WTC11 (cell line): Measurements from ENCODE around the gene AQP2. TPM values are rescaled to one million over a fixed set of nuclear protein-coding genes. Genes with fewer than 3 reads are reported as not detected.

Experiments
- ATAC-seq: fragments of 200-7000 bp; cut with Tn5 transposase; 2 replicates; pipeline ENCODE4 v1.10.0; 2021; ENCODE audit warnings: mild to moderate bottlenecking, moderate library complexity
- CTCF ChIA-PET: fragments of 300-600 bp; sonication (Branson Sonifier 250); formaldehyde crosslinking; loops from one replicate; lab custom pipeline; 2021; ENCODE audit warnings: antibody characterized with exemption; lab: Charles Lee
- POLR2A ChIA-PET: fragments of 350-600 bp; sonication (Branson Sonifier 250); formaldehyde crosslinking; loops from one replicate; lab custom pipeline; 2021; ENCODE audit warnings: antibody characterized with exemption; lab: Charles Lee
- DNase-seq: peaks from one replicate; pipeline ENCODE4 v3.0.0; 2021; ENCODE audit warnings: low spot score
- H3K27ac Mint-ChIP-seq: 2 replicates; pipeline ENCODE4 v1.8.0; 2021; ENCODE audit warnings: mixed read lengths
- H3K27me3 Mint-ChIP-seq: 2 replicates; pipeline ENCODE4 v1.8.0; 2021; ENCODE audit warnings: low read depth, mild to moderate bottlenecking, moderate library complexity, mixed read lengths
- H3K36me3 Mint-ChIP-seq: 2 replicates; pipeline ENCODE4 v1.8.0; 2021; ENCODE audit warnings: mixed read lengths
- H3K4me1 Mint-ChIP-seq: 2 replicates; pipeline ENCODE4 v1.8.0; 2022; ENCODE audit warnings: mixed read lengths
- H3K4me3 Mint-ChIP-seq: 2 replicates; pipeline ENCODE4 v1.8.0; 2021; ENCODE audit warnings: mild to moderate bottlenecking, moderate library complexity, mixed read lengths
- H3K9me3 Mint-ChIP-seq: 2 replicates; pipeline ENCODE4 v1.8.0; 2021; ENCODE audit warnings: mixed read lengths
- CBFB ChIP-seq: sonication (generic); formaldehyde crosslinking; IDR thresholded peaks from 2 replicates; pipeline ENCODE4 v1.8.1; 2022; ENCODE audit warnings: mild to moderate bottlenecking, low read depth, missing genetic modification reagents
- CREM ChIP-seq: sonication (generic); formaldehyde crosslinking; IDR thresholded peaks from 2 replicates; pipeline ENCODE4 v1.8.1; 2022; ENCODE audit warnings: mild to moderate bottlenecking, missing genetic modification reagents, moderate library complexity
- ELF4 ChIP-seq: sonication (generic); formaldehyde crosslinking; IDR thresholded peaks from 2 replicates; pipeline ENCODE4 v1.8.1; 2022; ENCODE audit warnings: low read depth, mild to moderate bottlenecking, moderate library complexity, missing genetic modification reagents
- FOXP1 ChIP-seq: sonication (generic); formaldehyde crosslinking; IDR thresholded peaks from 2 replicates; pipeline ENCODE4 v1.8.0; 2022; ENCODE audit warnings: missing genetic modification reagents, mild to moderate bottlenecking, moderate library complexity, borderline replicate concordance
- IRF2 ChIP-seq: sonication (generic); formaldehyde crosslinking; IDR thresholded peaks from 2 replicates; pipeline ENCODE4 v1.8.0; 2022; ENCODE audit warnings: low read depth, missing genetic modification reagents, borderline replicate concordance
- OVOL2 ChIP-seq: fragments of 250-450 bp; sonication (Bioruptor Pico); IDR thresholded peaks from 2 replicates; pipeline ENCODE4 v1.9.0; 2021; ENCODE audit warnings: mild to moderate bottlenecking, borderline replicate concordance
- PRRX2 ChIP-seq: fragments of 250-450 bp; sonication (Bioruptor Pico); IDR thresholded peaks from 2 replicates; pipeline ENCODE4 v1.8.0; 2021; ENCODE audit warnings: mild to moderate bottlenecking
- SMAD3 ChIP-seq: sonication (generic); formaldehyde crosslinking; IDR thresholded peaks from 2 replicates; pipeline ENCODE4 v1.8.0; 2022; ENCODE audit warnings: missing genetic modification reagents, mild to moderate bottlenecking, borderline replicate concordance
- SP1 ChIP-seq: sonication (generic); formaldehyde crosslinking; conservative IDR thresholded peaks from 2 replicates; pipeline ENCODE4 v1.8.1; 2022; ENCODE audit warnings: missing genetic modification reagents
- TEAD4 ChIP-seq: sonication (generic); formaldehyde crosslinking; IDR thresholded peaks from 2 replicates; pipeline ENCODE4 v1.8.0; 2022; ENCODE audit warnings: mild to moderate bottlenecking, missing genetic modification reagents
- TP53 ChIP-seq: sonication (generic); formaldehyde crosslinking; IDR thresholded peaks from 2 replicates; pipeline ENCODE4 v1.8.1; 2023; ENCODE audit warnings: mild to moderate bottlenecking, missing genetic modification reagents
- ZBTB21 ChIP-seq: sonication (generic); formaldehyde crosslinking; IDR thresholded peaks from 2 replicates; pipeline ENCODE4 v1.8.1; 2023; ENCODE audit warnings: mild to moderate bottlenecking, missing genetic modification reagents, borderline replicate concordance
- ZNF138 ChIP-seq: sonication (generic); formaldehyde crosslinking; conservative IDR thresholded peaks from 2 replicates; pipeline ENCODE4 v1.8.1; 2022; ENCODE audit warnings: mild to moderate bottlenecking, moderate library complexity, missing genetic modification reagents
- ZNF232 ChIP-seq: sonication (generic); formaldehyde crosslinking; IDR thresholded peaks from 2 replicates; pipeline ENCODE4 v1.8.0; 2022; ENCODE audit warnings: mild to moderate bottlenecking, missing genetic modification reagents
- ZNF671 ChIP-seq: fragments of 250-450 bp; sonication (Bioruptor Pico); IDR thresholded peaks from 2 replicates; pipeline ENCODE4 v1.8.0; 2021; ENCODE audit warnings: mild to moderate bottlenecking
- total RNA-seq: library from RNA; stranded (reverse); gene quantifications from 3 replicates; pipeline ENCODE4 v1.2.3, GENCODE V29; 2021
- TF ChIP-seq, protein P1 (sequence below): sonication (generic); formaldehyde crosslinking; IDR thresholded peaks from 2 replicates; pipeline ENCODE4 v1.8.0; 2022; ENCODE audit warnings: mild to moderate bottlenecking, missing genetic modification reagents
- TF ChIP-seq, protein P2 (sequence below): sonication (generic); formaldehyde crosslinking; IDR thresholded peaks from 2 replicates; pipeline ENCODE4 v1.8.1; 2022; ENCODE audit warnings: low read depth, mild to moderate bottlenecking, moderate library complexity, missing genetic modification reagents, borderline replicate concordance
- TF ChIP-seq, protein P3 (sequence below): sonication (generic); formaldehyde crosslinking; IDR thresholded peaks from 2 replicates; pipeline ENCODE4 v1.8.1; 2023; ENCODE audit warnings: mild to moderate bottlenecking, moderate library complexity, missing genetic modification reagents
- TF ChIP-seq, protein P4 (sequence below): sonication (generic); formaldehyde crosslinking; IDR thresholded peaks from 2 replicates; pipeline ENCODE4 v1.8.0; 2022; ENCODE audit warnings: missing genetic modification reagents
- TF ChIP-seq, protein P5 (sequence below): sonication (generic); formaldehyde crosslinking; conservative IDR thresholded peaks from 2 replicates; pipeline ENCODE4 v1.8.1; 2022; ENCODE audit warnings: mild to moderate bottlenecking, missing genetic modification reagents
- TF ChIP-seq, protein P6 (sequence below): fragments of 250-450 bp; sonication (Bioruptor Pico); IDR thresholded peaks from 2 replicates; pipeline ENCODE4 v1.9.0; 2021; ENCODE audit warnings: moderate library complexity, mild to moderate bottlenecking, inconsistent platforms, borderline replicate concordance

The AQP2 gene
- total RNA-seq, 1 experiment from 2014 or later = not detected

DNA sequence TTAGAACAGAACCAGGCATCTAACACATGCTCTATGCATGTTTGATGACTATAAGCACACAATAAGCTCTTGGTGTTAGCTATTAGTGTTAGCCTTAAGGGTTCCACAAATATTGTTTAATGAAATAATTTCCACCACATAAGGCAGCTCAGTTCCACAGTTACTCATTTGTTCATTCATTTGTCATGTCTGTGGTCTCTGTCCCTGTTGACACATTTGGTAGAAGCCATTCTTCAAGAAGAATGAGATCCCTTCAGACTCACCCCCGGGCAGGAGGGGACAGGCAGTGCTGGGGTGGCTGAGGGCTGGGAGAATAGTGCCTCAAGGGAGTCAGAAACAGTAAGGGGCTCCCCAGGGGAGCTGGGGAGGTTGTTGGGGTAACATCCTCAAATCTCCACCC is 43.2 kb upstream of the AQP2 start (continued):
- TF ChIP-seq ZNF232 (CRISPR knock-in tag) = no peak
- no peak for TF ChIP-seq SMAD3
- no peak for TF ChIP-seq TEAD4 (CRISPR knock-in tag)
- no peak for TF ChIP-seq ZBTB21

DNA sequence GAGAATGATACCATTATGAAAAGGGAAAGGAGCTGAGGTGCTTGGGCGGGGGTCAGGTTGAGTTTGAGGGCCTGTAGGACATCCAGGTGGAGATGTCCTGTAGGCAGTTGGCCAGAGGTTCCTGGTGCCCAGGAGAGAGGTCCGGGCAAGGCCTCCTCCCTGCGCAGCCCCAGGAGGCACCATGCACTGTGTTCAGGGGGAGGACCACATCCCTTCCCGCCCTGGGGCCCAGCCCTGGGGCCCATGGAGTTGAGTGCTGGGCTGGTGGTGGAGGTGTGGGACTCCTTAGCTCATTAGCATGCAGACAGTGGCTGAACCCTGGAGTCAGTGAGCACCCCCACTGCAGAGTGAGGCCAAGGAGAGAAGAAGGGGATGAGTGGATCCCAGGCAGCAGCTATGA is 41.2 kb upstream of the AQP2 start:
- ChIA-PET POLR2A (no interaction called here), CTCF (interaction anchor here (0.7 to 2.2 kb wide), 11 partner anchors 9 to 70 kb away, joined by 3 to 28 read pairs (median 4); partner anchors contain the start of gene BCDIN3D)
- peaks cover 27% of the 10 kb centered on the region for H3K27me3 Mint-ChIP-seq
- peak; percentile 6; the same call in 1 of the 2 replicates for ATAC-seq
- H3K27ac Mint-ChIP-seq = no peak overlapping the region
- H3K36me3 Mint-ChIP-seq = no peaks in the 10 kb centered on the region
- peaks cover 35% of the 10 kb centered on the region for H3K4me1 Mint-ChIP-seq
- TF ChIP-seq CBFB (CRISPR knock-in tag) (no peak), SP1 (CRISPR knock-in tag) (no peak), PRRX2 (CRISPR knock-in tag) (no peak), TP53 (CRISPR knock-in tag) (no peak), ELF4 (CRISPR knock-in tag) (no peak), FOXP1 (CRISPR knock-in tag) (no peak), ZNF671 (CRISPR knock-in tag) (no peak), IRF2 (CRISPR knock-in tag) (no peak), CREM (CRISPR knock-in tag) (no peak), ZNF138 (no peak), OVOL2 (CRISPR knock-in tag) (no peak)
- TF ChIP-seq, protein P1, sequence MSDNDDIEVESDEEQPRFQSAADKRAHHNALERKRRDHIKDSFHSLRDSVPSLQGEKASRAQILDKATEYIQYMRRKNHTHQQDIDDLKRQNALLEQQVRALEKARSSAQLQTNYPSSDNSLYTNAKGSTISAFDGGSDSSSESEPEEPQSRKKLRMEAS (CRISPR knock-in tag) = no peak
- TF ChIP-seq, protein P2, sequence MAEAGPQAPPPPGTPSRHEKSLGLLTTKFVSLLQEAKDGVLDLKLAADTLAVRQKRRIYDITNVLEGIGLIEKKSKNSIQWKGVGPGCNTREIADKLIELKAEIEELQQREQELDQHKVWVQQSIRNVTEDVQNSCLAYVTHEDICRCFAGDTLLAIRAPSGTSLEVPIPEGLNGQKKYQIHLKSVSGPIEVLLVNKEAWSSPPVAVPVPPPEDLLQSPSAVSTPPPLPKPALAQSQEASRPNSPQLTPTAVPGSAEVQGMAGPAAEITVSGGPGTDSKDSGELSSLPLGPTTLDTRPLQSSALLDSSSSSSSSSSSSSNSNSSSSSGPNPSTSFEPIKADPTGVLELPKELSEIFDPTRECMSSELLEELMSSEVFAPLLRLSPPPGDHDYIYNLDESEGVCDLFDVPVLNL (CRISPR knock-in tag) = no peak
- TF ChIP-seq, protein P3, sequence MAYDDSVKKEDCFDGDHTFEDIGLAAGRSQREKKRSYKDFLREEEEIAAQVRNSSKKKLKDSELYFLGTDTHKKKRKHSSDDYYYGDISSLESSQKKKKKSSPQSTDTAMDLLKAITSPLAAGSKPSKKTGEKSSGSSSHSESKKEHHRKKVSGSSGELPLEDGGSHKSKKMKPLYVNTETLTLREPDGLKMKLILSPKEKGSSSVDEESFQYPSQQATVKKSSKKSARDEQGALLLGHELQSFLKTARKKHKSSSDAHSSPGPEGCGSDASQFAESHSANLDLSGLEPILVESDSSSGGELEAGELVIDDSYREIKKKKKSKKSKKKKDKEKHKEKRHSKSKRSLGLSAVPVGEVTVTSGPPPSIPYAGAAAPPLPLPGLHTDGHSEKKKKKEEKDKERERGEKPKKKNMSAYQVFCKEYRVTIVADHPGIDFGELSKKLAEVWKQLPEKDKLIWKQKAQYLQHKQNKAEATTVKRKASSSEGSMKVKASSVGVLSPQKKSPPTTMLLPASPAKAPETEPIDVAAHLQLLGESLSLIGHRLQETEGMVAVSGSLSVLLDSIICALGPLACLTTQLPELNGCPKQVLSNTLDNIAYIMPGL (CRISPR knock-in tag) = no peak
- TF ChIP-seq, protein P4, sequence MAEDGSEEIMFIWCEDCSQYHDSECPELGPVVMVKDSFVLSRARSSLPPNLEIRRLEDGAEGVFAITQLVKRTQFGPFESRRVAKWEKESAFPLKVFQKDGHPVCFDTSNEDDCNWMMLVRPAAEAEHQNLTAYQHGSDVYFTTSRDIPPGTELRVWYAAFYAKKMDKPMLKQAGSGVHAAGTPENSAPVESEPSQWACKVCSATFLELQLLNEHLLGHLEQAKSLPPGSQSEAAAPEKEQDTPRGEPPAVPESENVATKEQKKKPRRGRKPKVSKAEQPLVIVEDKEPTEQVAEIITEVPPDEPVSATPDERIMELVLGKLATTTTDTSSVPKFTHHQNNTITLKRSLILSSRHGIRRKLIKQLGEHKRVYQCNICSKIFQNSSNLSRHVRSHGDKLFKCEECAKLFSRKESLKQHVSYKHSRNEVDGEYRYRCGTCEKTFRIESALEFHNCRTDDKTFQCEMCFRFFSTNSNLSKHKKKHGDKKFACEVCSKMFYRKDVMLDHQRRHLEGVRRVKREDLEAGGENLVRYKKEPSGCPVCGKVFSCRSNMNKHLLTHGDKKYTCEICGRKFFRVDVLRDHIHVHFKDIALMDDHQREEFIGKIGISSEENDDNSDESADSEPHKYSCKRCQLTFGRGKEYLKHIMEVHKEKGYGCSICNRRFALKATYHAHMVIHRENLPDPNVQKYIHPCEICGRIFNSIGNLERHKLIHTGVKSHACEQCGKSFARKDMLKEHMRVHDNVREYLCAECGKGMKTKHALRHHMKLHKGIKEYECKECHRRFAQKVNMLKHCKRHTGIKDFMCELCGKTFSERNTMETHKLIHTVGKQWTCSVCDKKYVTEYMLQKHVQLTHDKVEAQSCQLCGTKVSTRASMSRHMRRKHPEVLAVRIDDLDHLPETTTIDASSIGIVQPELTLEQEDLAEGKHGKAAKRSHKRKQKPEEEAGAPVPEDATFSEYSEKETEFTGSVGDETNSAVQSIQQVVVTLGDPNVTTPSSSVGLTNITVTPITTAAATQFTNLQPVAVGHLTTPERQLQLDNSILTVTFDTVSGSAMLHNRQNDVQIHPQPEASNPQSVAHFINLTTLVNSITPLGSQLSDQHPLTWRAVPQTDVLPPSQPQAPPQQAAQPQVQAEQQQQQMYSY (CRISPR knock-in tag) = no peak
- TF ChIP-seq, protein P5, sequence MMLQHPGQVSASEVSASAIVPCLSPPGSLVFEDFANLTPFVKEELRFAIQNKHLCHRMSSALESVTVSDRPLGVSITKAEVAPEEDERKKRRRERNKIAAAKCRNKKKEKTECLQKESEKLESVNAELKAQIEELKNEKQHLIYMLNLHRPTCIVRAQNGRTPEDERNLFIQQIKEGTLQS (CRISPR knock-in tag) = no peak
- TF ChIP-seq, protein P6, sequence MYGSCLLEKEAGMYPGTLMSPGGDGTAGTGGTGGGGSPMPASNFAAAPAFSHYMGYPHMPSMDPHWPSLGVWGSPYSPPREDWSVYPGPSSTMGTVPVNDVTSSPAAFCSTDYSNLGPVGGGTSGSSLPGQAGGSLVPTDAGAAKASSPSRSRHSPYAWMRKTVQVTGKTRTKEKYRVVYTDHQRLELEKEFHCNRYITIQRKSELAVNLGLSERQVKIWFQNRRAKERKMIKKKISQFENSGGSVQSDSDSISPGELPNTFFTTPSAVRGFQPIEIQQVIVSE (CRISPR knock-in tag) = no peak
- no peak for DNase-seq
- no peaks in the 10 kb centered on the region for H3K9me3 Mint-ChIP-seq
- H3K4me3 Mint-ChIP-seq = no peak overlapping the region
